ENCODE results near the gene FLACC1. TPM values are rescaled to one million over a fixed set of nuclear protein-coding genes. Genes with fewer than 3 reads are reported as not detected.
A peak's percentile ranks its signal among the peaks of the same experiment; 100 is the strongest.

FLACC1 gene
- total and polyA plus RNA-seq, 9 of the 15 experiments (the other 6 are each of a cell fraction or from before 2014, with no cell fraction given), result 0.07 to 0.68 (median 0.22) TPM; not detected in 2

- no peak for TF ChIP-seq MAZ (CRISPR knock-in tag; conservative IDR thresholded peaks at IDR 0.05 in 1 of 2, IDR thresholded peaks at IDR 0.05 in 1 of 2)
- 0 out of 2 replicates have a peak, but pooled peaks have one; percentile 41 for TF ChIP-seq GABPB1 (CRISPR knock-in tag; IDR thresholded peaks at IDR 0.05)
- TF ChIP-seq ZBTB49 (CRISPR knock-in tag; IDR thresholded peaks at IDR 0.05; ENCODE audit: borderline replicate concordance), result no peak
- TF ChIP-seq ZKSCAN3 (CRISPR knock-in tag; IDR thresholded peaks at IDR 0.05), result no peak
- no peak for TF ChIP-seq MLLT1 (IDR thresholded peaks at IDR 0.05)
- no peak for TF ChIP-seq ARID4B (CRISPR knock-in tag; IDR thresholded peaks at IDR 0.05)
- no peak for TF ChIP-seq HNRNPL (IDR thresholded peaks at IDR 0.05; ENCODE audit: low read depth, low read length)
- no peak for TF ChIP-seq ETS1 (conservative IDR thresholded peaks at IDR 0.05; ENCODE audit: control insufficient read depth, low read depth, low read length)
- no peak for TF ChIP-seq SREBF2 (CRISPR knock-in tag; IDR thresholded peaks at IDR 0.05)
- TF ChIP-seq ZNF444 (CRISPR knock-in tag; IDR thresholded peaks at IDR 0.05), result no peak
- no peak for TF ChIP-seq ARNT (IDR thresholded peaks at IDR 0.05)
- no peak for TF ChIP-seq TSHZ1 (CRISPR knock-in tag; IDR thresholded peaks at IDR 0.05)
- no peak for TF ChIP-seq FOXJ3 (CRISPR knock-in tag; IDR thresholded peaks at IDR 0.05)
- TF ChIP-seq MXI1 (IDR thresholded peaks at IDR 0.05; ENCODE audit: low read depth, low read length), result no peak
These were observed 96.8 kb downstream of the FLACC1 start, which contains the start of gene CASP8 (continued) for GRCh38 chr2:201260302-201260800.
